Subcutaneous adipose tissue (tissue), 4 donors: Measurements from ENCODE around the gene RND3. TPM values are rescaled to one million over a fixed set of nuclear protein-coding genes. Genes with fewer than 3 reads are reported as not detected.

Experiments
- CTCF ChIP-seq: fragments of 450-650 bp; IDR thresholded peaks from one replicate; pipeline ENCODE4 v1.5.1; 2016; ENCODE audit warnings: low read depth, mild to moderate bottlenecking, control low read depth, antibody characterized with exemption, moderate library complexity
- total RNA-seq, 4 donors: library from RNA; depleted of rRNA; stranded (reverse); fragments of >200 nt; gene quantifications; one replicate each; pipeline ENCODE4 v1.1.0, GENCODE V29; 2016

The RND3 gene
- total RNA-seq: 100 to 1,000 TPM in 2 of 4 donors, 10 to 100 TPM in 2; 15.3 to 141 (median 86.9) TPM

GRCh38 chr2:150487537-150488429 lies at the start of gene RND3:
Gene RND3, minus strand, starts transcription at chr2:150487667. Its CDS starts 250 bp downstream, at chr2:150487417.
- no peak for TF ChIP-seq CTCF

- no peak for TF ChIP-seq CTCF
These were observed 47.7 kb upstream of the RND3 start for GRCh38 chr2:150535176-150535575.

- no peak for TF ChIP-seq CTCF
These were observed 45.4 kb upstream of the RND3 start for GRCh38 chr2:150532879-150533278.

GRCh38 chr2:150532020-150532419 lies 44.6 kb upstream of the RND3 start:
- TF ChIP-seq CTCF: no peak

DNA sequence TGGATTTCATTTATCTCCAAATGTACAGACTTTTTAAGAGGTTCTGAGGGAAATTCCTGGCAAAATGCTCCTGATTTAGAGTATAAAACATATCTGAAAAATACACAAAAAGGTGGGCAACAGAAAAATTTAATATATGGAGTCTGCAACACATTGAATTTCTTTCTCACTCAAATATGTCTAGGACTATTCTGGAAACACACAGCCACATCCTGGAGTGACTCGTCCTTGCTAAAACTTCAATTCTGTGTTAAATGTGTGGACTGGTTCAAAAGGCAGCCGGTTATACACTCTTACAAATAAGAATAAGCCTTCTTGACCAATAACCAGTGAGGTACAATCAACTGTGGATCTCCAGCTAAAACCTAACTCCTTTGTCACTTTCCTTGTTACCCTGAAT lies 44.1 kb upstream of the RND3 start:
- TF ChIP-seq CTCF: no peak

GRCh38 chr2:150530168-150530567 lies 42.7 kb upstream of the RND3 start:
- no peak for TF ChIP-seq CTCF

DNA sequence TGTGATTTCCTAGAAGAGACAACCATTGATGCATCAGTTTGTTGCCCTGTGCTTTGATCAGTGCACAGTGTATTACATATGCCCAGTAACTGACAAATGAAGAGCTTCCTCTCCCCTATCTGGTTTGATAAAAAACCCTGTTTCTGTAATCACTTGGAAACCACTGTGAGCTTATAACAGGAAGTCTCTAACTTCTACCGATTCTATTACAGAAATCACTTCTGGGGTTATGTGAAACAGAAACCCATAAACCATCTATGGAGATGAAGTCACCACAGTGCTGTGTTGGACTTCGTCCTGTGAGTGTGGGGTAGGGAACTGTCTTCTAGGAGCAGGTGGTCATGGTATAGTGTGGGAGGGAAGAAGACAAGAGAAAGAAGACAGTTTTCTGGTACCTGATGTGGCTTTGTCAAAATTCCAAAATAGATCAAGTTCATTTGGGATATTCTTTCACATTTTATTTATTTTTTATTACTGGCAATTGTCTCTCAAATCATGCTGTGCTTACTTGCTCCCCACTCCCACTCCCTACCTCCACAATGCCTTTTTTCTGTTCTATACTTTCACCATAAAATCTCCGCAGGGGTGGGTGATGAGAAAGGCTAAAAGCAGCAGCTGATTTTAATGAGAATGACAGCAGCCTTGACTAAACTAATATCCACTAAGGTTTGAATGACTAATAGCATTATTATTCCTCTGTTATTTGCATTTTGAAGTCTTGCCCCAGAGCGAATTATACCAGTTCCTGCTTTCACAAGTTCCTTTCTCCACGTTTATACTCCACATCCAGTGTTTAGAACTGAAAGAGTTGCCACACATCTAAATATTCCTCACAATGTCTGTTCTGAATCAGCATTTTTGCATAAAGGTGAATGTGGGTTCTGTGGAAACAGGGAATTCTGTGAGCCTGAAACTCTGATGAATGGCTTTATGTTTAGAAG lies 41.7 kb upstream of the RND3 start:
- no peak for TF ChIP-seq CTCF
